Tibial nerve (tissue), 4 donors: ENCODE measurements around the gene KIF3A. TPM values are rescaled to one million over a fixed set of nuclear protein-coding genes. Genes with fewer than 3 reads are reported as not detected.

ENCODE experiments used
- DNase-seq, 2 donors: peaks; one replicate each; pipeline ENCODE4 v3.0.0-alpha.2; 2019; ENCODE audit warnings: low spot score in 2 of 2
- H3K27ac ChIP-seq, 4 donors: fragments of 200-600 bp; sonication (generic) in 3 of 4; one replicate each; pipeline ENCODE4 v1.5.1; 2017 to 2019; ENCODE audit warnings: mild to moderate bottlenecking in 1 of 4
- H3K27me3 ChIP-seq, 2 donors: fragments of 200-600 bp; sonication (generic) in 1 of 2; one replicate each; pipeline versions ENCODE4 v1.5.1 to v1.6.0; 2017 to 2019
- H3K36me3 ChIP-seq, 3 donors: fragments of 200-600 bp; sonication (generic); one replicate each; pipeline ENCODE4 v1.5.1; 2018 to 2019
- H3K4me1 ChIP-seq, 4 donors: fragments of 200-600 bp; sonication (generic) in 3 of 4; one replicate each; pipeline ENCODE4 v1.5.1; 2017 to 2019
- H3K4me3 ChIP-seq, 4 donors: fragments of 200-600 bp; sonication (generic) in 3 of 4; one replicate each; pipeline ENCODE4 v1.5.1; 2017 to 2019; ENCODE audit warnings: mild to moderate bottlenecking in 1 of 4, moderate library complexity in 1 of 4
- H3K9me3 ChIP-seq, 4 donors: fragments of 200-600 bp; sonication (generic) in 3 of 4; one replicate each; pipeline ENCODE4 v1.5.1; 2017 to 2019
- CTCF ChIP-seq, 5 experiments: fragments of 200-600 bp in 3 of 5; fragments of 450-650 bp in 2 of 5; sonication (generic) in 3 of 5; IDR thresholded peaks; one replicate each; pipeline ENCODE4 v1.5.1; 2016 to 2019; ENCODE audit warnings: antibody characterized with exemption in 5 of 5, mild to moderate bottlenecking in 3 of 5, moderate library complexity in 2 of 5
- EP300 ChIP-seq, 2 donors: sonication (generic); formaldehyde crosslinking; IDR thresholded peaks; one replicate each; pipeline ENCODE4 v1.6.1; 2017; ENCODE audit warnings: antibody characterized with exemption in 2 of 2, mild to moderate bottlenecking in 1 of 2
- POLR2A ChIP-seq, 2 donors: fragments of 450-650 bp; IDR thresholded peaks; one replicate each; pipeline ENCODE4 v1.6.1; 2017; ENCODE audit warnings: antibody characterized with exemption in 2 of 2, mild to moderate bottlenecking in 2 of 2, moderate library complexity in 2 of 2
- WGBS, 2 donors: methylation state at CpG; one replicate each; pipeline ENCODE4 v1.1.5; 2018; 5-methylcytosine and 5-hydroxymethylcytosine counted together
- total RNA-seq, 4 donors: library from RNA; depleted of rRNA; stranded (reverse); fragments of >200 nt; gene quantifications; one replicate each; pipeline ENCODE4 v1.1.0, GENCODE V29; 2016

Gene KIF3A
- total RNA-seq, 4 donors from 2014 or later = 8.4 to 11.6 (median 10.7) TPM

GRCh38 chr5:132663771-132664695, 73.3 kb downstream of the KIF3A start:
- H3K4me1 ChIP-seq = peaks cover 0 to 24% (median 8%) of the 10 kb centered on the region in 4 donors
- no peak for TF ChIP-seq POLR2A (IDR thresholded peaks at IDR 0.05)
- 53 to 60% methylated on average over 13 of the region's 13 CpGs for WGBS, 2 donors
- no peaks in the 10 kb centered on the region for H3K9me3 ChIP-seq
- peak overlapping the region; percentile 21 to 53 (median 44) for H3K27ac ChIP-seq
- peaks cover 0 to 3% of the 10 kb centered on the region in 2 donors for H3K27me3 ChIP-seq
- no peak for DNase-seq
- H3K4me3 ChIP-seq = no peak overlapping the region
- no peaks in the 10 kb centered on the region for H3K36me3 ChIP-seq

DNA sequence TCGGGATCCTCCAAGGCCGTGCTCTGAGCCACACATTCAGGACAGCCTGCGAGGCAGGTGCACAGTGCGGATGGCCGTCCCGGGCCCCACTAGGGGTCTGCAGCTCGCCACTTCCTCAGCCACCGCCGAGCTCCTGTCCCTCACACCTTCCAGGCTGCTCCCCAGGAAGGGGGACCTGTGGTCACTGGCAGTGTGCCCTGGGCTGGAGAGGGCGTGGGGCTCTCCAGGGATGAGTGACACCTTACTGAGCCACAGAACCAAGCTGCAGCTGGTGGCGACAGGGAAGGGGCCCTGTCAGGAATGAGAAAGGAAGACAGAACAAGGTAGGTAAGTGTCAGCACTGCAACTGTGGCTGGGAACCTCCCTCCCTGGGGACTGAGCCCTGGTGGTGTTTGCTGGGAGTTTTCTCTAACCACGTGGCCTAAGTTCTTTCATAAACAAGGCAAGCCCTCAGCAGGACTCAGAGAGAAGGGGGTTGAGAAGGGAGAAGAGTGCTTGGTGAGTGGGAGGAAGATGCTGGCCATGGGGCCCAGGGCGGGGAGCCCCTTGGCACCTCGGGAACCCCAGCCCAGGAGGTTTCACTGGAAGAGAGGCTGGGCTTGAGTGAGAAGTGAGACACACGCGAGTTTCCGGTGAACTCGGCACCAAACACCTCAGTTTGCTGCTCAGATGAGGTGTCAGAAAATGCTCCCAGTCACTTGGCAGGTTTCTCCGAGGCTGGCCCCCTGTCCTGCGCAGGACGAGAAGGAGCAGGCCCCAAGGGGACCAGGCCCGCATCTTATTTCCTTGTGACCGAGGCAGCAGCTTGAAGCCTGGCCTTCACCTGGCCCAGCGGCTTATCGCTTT, 74.2 kb downstream of the KIF3A start:
- TF ChIP-seq POLR2A (IDR thresholded peaks at IDR 0.05) = no peak
- TF ChIP-seq CTCF (IDR thresholded peaks at IDR 0.05) = no peak
- no peak for TF ChIP-seq EP300 (IDR thresholded peaks at IDR 0.05)
- H3K4me1 ChIP-seq = peaks cover 0 to 24% (median 8%) of the 10 kb centered on the region in 4 donors
- H3K4me3 ChIP-seq = no peak overlapping the region
- peaks cover 0 to 3% of the 10 kb centered on the region in 2 donors for H3K27me3 ChIP-seq
- no peaks in the 10 kb centered on the region for H3K9me3 ChIP-seq
- 74 to 75% methylated on average over 21 to 25 of the region's 25 CpGs for WGBS, 2 donors
- DNase-seq = no peak
- H3K27ac ChIP-seq = peak overlapping the region; percentile 21 to 53 (median 44)
- no peaks in the 10 kb centered on the region for H3K36me3 ChIP-seq

DNA sequence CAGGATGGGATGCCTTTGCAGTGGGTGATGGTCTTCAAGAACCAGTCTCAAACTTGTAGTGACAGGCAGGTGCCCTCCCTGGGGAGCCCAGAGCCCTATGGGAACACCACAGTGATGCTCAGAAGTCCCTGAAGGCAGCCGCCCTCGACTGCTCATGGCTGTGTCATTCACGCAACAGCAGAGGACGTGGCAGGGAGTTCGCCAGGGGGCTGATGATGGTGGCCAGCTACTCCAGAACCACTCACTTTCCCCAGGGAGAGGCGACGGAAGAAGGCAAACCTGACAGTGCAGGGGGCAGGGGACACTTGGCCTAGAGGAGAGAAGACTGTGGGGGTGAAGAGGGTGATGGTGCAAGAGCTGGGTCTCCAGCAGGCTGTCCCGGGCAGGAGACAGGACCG, 75.3 kb downstream of the KIF3A start:
- Histone ChIP-seq H3K4me1 (peaks cover 0 to 25% (median 8%) of the 10 kb centered on the region in 4 donors), H3K36me3 (no peaks in the 10 kb centered on the region)
- 95% methylated on average over 9 of the region's 9 CpGs for WGBS, 2 donors

GRCh38 chr5:132661231-132662003, 75.9 kb downstream of the KIF3A start:
- TF ChIP-seq CTCF (IDR thresholded peaks at IDR 0.05) (no peak), POLR2A (IDR thresholded peaks at IDR 0.05) (no peak), EP300 (IDR thresholded peaks at IDR 0.05) (no peak)
- whole genome bisulfite sequencing, 2 donors = 72 to 78% methylated on average over 12 of the region's 12 CpGs
- peaks cover 0 to 31% (median 12%) of the 10 kb centered on the region in 4 donors for H3K4me1 ChIP-seq
- peaks cover 0 to 7% of the 10 kb centered on the region in 2 donors for H3K27me3 ChIP-seq
- H3K4me3 ChIP-seq = no peak overlapping the region
- no peaks in the 10 kb centered on the region for H3K9me3 ChIP-seq
- H3K36me3 ChIP-seq = no peaks in the 10 kb centered on the region
- no peak overlapping the region for H3K27ac ChIP-seq
- DNase-seq = no peak

More for the DNA sequence above, 75.3 kb downstream of the KIF3A start:
- DNase-seq = no peak
- no peak overlapping the region for H3K4me3 ChIP-seq
- H3K9me3 ChIP-seq = no peaks in the 10 kb centered on the region
- peaks cover 0 to 1% of the 10 kb centered on the region in 2 donors for H3K27me3 ChIP-seq
- no peak overlapping the region for H3K27ac ChIP-seq
- TF ChIP-seq EP300 (IDR thresholded peaks at IDR 0.05) (no peak), POLR2A (IDR thresholded peaks at IDR 0.05) (no peak), CTCF (IDR thresholded peaks at IDR 0.05) (no peak)
